GM13977 (cell line): ENCODE measurements around the gene SNRNP40.

ENCODE experiments used
- DNase-seq: peaks from one replicate; pipeline ENCODE4 v3.0.0; 2012; ENCODE audit warnings: low spot score
- CTCF ChIP-seq: IDR thresholded peaks from 2 replicates; pipeline ENCODE4 v1.5.1; 2012; ENCODE audit warnings: mild to moderate bottlenecking, control low read depth; ENCODE audit not compliant: insufficient read depth; ENCODE audit errors: extremely low read depth, missing control alignments
- in situ Hi-C: fragments of 300-500 bp; cut with MboI; formaldehyde crosslinking; loops from one replicate; pipeline ENCODE4 v1.12.0; 2022; ENCODE audit warnings: low sequenced_read_pairs, low pct_unique_long_range_greater_than_20kb, mixed read lengths, inconsistent platforms; ENCODE audit not compliant: unreplicated experiment

The SNRNP40 gene

GRCh38 chr1:31261916-31262315 is 34.7 kb downstream of the SNRNP40 start:
- no peak for TF ChIP-seq CTCF
- no peak for DNase-seq
- in situ Hi-C loops, result no loop called here

GRCh38 chr1:31259746-31260145 is 36.8 kb downstream of the SNRNP40 start:
- no peak for TF ChIP-seq CTCF
- no peak for DNase-seq
- in situ Hi-C loops, result no loop called here

- in situ Hi-C loops, result no loop called here
- DNase-seq, result no peak
- no peak for TF ChIP-seq CTCF
Measured at GRCh38 chr1:31258581-31258980, 38.0 kb downstream of the SNRNP40 start.

- TF ChIP-seq CTCF, result no peak
- in situ Hi-C loops, result no loop called here
- no peak for DNase-seq
Measured at GRCh38 chr1:31257213-31257612, 39.4 kb downstream of the SNRNP40 start.

- no peak for DNase-seq
- in situ Hi-C loops, result no loop called here
- no peak for TF ChIP-seq CTCF
Measured at GRCh38 chr1:31249854-31250253, 46.7 kb downstream of the SNRNP40 start.

- DNase-seq, result no peak
- TF ChIP-seq CTCF, result no peak
- in situ Hi-C loops, result no loop called here
Measured at GRCh38 chr1:31248276-31248675, 48.3 kb downstream of the SNRNP40 start.

GRCh38 chr1:31244326-31244725 is 52.3 kb downstream of the SNRNP40 start:
- no peak for DNase-seq
- TF ChIP-seq CTCF, result no peak
- in situ Hi-C loops, result no loop called here
